PC-3 (cell line): Measurements from ENCODE around the gene MED17.

Experiments used
- CTCF ChIP-seq: fragments of 300-600 bp; sonication (generic); conservative IDR thresholded peaks from 2 replicates; pipeline ENCODE4 v1.5.1; 2017; ENCODE audit warnings: antibody characterized with exemption, low read depth, mild to moderate bottlenecking, low read length
- EZH2 ChIP-seq: fragments of 300-600 bp; sonication (generic); IDR thresholded peaks from one replicate; pipeline ENCODE4 v1.6.1; 2017; ENCODE audit warnings: antibody characterized with exemption, mild to moderate bottlenecking, low read length; ENCODE audit not compliant: unreplicated experiment
- EZH2phosphoT487 ChIP-seq: fragments of 300-600 bp; sonication (generic); IDR thresholded peaks from 2 replicates; pipeline ENCODE4 v1.6.1; 2018; ENCODE audit warnings: mild to moderate bottlenecking, antibody characterized with exemption, low read length, borderline replicate concordance

- no peak for TF ChIP-seq CTCF
- no peak for TF ChIP-seq EZH2
- TF ChIP-seq EZH2phosphoT487, result no peak
Observed at GRCh38 chr11:93842461-93842860, 58.4 kb downstream of the MED17 start.
